Measurements from ENCODE around the gene CATSPERZ. TPM values are rescaled to one million over a fixed set of nuclear protein-coding genes. Genes with fewer than 3 reads are reported as not detected.

Gene CATSPERZ
- total RNA-seq, result not detected

- H3K4me3 ChIP-seq, result peak within 1 kb of the TSS; percentile 24 to 42
These were observed at the start of gene CATSPERZ for GRCh38 chr11:64299847-64300648. TSS of gene CATSPERZ (plus strand) at chr11:64300358. CDS start at chr11:64300411, 53 bp downstream.

GRCh38 chr11:64250415-64251015 is 49.6 kb upstream of the CATSPERZ start:
- TF ChIP-seq CTCF (IDR thresholded peaks at IDR 0.05), result no peak
- TF ChIP-seq POLR2AphosphoS5 (IDR thresholded peaks at IDR 0.05; ENCODE audit: insufficient read depth in 1 of 2, low read depth in 1 of 2), result no peak
- no peak for TF ChIP-seq POLR2A (IDR thresholded peaks at IDR 0.05)
- Histone ChIP-seq H3K27ac (peak overlapping the region; percentile 73), H3K27me3 (no peaks in the 10 kb centered on the region), H3K4me3 (peak overlapping the region; percentile 85 to 88), H3K9me3 (no peaks in the 10 kb centered on the region), H3K36me3 (peaks cover 0 to 13% of the 10 kb centered on the region in 2 donors), H3K4me1 (peaks cover 40% of the 10 kb centered on the region)
- no peak for DNase-seq (ENCODE audit: extremely low spot score in 2 of 2)
- intact Hi-C loops (cut with DNase I), result no loop called here

More at GRCh38 chr11:64299847-64300648, at the start of gene CATSPERZ:
- Histone ChIP-seq H3K9me3 (no peaks in the 10 kb centered on the region), H3K27ac (peak within 1 kb of the TSS; percentile 83), H3K4me1 (peaks cover 36% of the 10 kb centered on the region), H3K27me3 (no peaks in the 10 kb centered on the region), H3K36me3 (no peaks in the 10 kb centered on the region)
- intact Hi-C loops (cut with DNase I), result loop anchor here (5.0 kb wide), 1 partner anchor 93 kb away; the partner anchor contains the start of gene FERMT3
- TF ChIP-seq CTCF (IDR thresholded peaks at IDR 0.05), result no peak
- no peak for TF ChIP-seq POLR2AphosphoS5 (IDR thresholded peaks at IDR 0.05; ENCODE audit: insufficient read depth in 1 of 2, low read depth in 1 of 2)
- no peak for TF ChIP-seq POLR2A (IDR thresholded peaks at IDR 0.05)
- no peak for DNase-seq (ENCODE audit: extremely low spot score in 2 of 2)

- Histone ChIP-seq H3K9me3 (no peaks in the 10 kb centered on the region), H3K27me3 (no peaks in the 10 kb centered on the region), H3K36me3 (peaks cover 0 to 17% of the 10 kb centered on the region in 2 donors), H3K27ac (peak within 1 kb of the TSS; percentile 78), H3K4me3 (peak within 1 kb of the TSS; percentile 85 to 88), H3K4me1 (peaks cover 35% of the 10 kb centered on the region)
- intact Hi-C loops (cut with DNase I), result no loop called here
- no peak for DNase-seq (ENCODE audit: extremely low spot score in 2 of 2)
- TF ChIP-seq CTCF (IDR thresholded peaks at IDR 0.05) (peak; percentile 30 to 87 (median 77)), POLR2AphosphoS5 (IDR thresholded peaks at IDR 0.05; ENCODE audit: insufficient read depth in 1 of 2, low read depth in 1 of 2) (no peak), POLR2A (IDR thresholded peaks at IDR 0.05) (peak in 1 of 2 donors; percentile 71)
These were observed 49.0 kb upstream of the CATSPERZ start, which contains the start of gene PLCB3 for GRCh38 chr11:64251016-64251752. TSS of gene PLCB3 (plus strand) at chr11:64251530. CDS start at chr11:64251650, 120 bp downstream.

GRCh38 chr11:64251753-64252002 is 48.5 kb upstream of the CATSPERZ start:
- Histone ChIP-seq H3K36me3 (peaks cover 0 to 17% of the 10 kb centered on the region in 2 donors), H3K4me3 (peak overlapping the region; percentile 85 to 88), H3K4me1 (peaks cover 35% of the 10 kb centered on the region), H3K27me3 (no peaks in the 10 kb centered on the region), H3K9me3 (no peaks in the 10 kb centered on the region), H3K27ac (peak overlapping the region; percentile 78)
- intact Hi-C loops (cut with DNase I), result no loop called here
- no peak for DNase-seq (ENCODE audit: extremely low spot score in 2 of 2)
- TF ChIP-seq POLR2A (IDR thresholded peaks at IDR 0.05) (no peak), CTCF (IDR thresholded peaks at IDR 0.05) (no peak), POLR2AphosphoS5 (IDR thresholded peaks at IDR 0.05; ENCODE audit: insufficient read depth in 1 of 2, low read depth in 1 of 2) (no peak)
